Skin of body (tissue), 2 donors: ENCODE data around the gene USP6NL. TPM values are rescaled to one million over a fixed set of nuclear protein-coding genes. Genes with fewer than 3 reads are reported as not detected.
A peak's percentile ranks its signal among the peaks of the same experiment; 100 is the strongest.

Experiments
- DNase-seq: peaks from one replicate; lab custom pipeline; 2025; lab: John Stamatoyannopoulos, UW
- total RNA-seq: library from RNA; depleted of rRNA; stranded (reverse); fragments of >200 nt; gene quantifications from one replicate; pipeline ENCODE4 v1.2.3, GENCODE V29; 2014

USP6NL gene
- total RNA-seq, 1 donor from 2014 or later = 23.6 TPM

DNA sequence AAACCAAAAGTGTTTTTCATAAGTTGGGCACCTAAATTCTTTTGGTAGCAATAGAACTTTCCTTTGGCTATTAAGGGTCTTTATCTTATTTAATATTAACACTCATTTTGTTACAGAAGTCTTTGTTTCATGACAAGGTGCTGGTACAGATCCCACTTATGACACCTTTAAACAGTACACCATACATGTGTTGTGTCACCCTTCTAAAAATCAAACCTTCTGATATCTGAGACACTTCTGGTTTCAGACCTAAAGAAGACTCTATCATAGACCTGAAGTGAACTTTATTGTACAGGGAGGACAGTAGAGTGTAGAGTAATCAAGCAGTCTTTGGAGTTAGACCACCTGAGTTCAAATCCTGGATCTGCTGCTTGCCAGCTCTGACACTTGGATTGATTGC is 5.8 kb upstream of the USP6NL start:
- no peak for DNase-seq

DNA sequence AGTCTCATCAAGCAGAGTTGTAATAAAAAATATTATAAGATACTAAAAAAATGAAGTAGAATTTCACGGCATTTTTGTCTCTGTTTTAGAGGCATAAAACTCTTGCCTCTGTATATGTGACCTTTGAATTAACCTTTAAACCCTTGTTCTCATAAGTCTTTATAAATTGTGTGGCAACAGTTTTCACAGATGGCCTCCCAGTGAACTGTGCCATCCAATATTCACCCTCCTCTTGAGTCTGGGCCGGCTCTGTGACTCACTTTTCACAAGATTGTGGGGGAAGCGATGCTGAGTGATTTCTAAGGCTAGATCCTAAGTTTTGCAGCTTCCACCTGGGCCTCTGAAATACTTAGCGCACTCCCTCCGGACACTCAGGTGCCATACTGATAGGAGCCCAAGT is 4.6 kb upstream of the USP6NL start:
- DNase-seq = no peak

GRCh38 chr10:11615396-11615795 is 3.9 kb upstream of the USP6NL start:
- no peak for DNase-seq

DNA sequence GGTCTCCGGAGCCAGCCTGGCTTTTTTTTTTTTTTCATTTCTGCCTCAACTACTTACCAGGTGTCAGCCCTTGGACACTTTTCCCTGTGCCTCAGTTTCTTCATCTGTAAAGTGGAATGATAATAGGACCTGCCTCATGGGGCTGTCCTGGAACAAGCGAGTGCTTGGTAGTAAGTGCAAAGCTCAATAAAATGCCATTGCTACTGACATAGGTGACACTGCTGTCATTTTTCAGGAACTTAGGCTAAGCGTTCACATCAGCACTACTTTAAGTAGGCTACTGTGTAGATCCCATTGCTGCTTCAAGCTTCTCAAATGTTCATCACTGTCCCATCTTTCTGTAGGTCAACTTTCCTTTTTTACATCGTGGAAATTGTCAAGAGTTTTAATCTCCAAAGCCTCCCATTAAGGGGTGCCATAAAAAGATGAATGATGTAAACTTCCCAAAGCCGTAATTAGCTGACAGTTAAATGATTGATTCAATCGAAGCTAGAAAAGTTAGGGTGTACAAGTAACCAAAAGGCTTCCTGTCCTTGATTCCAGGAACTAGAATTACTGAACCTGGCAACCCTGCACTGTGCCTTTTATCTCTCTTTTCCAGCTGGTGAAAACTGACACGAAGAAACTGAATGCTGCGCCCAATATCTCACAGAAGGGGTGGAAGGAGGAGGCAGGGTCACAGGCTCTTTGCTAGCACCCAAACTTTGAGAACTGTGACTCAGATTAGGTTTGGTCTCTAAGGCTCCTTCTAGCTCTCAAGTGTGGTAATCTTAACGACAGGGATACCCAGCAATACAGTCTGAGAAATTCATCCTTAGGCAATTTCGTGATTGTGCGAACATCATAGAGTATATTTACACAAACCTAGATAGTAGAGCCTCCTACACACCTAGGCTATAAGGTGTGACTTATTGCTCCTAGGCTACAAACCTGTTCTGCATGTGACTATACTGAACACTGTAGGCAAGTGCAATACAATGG is 861 bp upstream of the USP6NL start:
- peak; percentile 44 for DNase-seq

DNA sequence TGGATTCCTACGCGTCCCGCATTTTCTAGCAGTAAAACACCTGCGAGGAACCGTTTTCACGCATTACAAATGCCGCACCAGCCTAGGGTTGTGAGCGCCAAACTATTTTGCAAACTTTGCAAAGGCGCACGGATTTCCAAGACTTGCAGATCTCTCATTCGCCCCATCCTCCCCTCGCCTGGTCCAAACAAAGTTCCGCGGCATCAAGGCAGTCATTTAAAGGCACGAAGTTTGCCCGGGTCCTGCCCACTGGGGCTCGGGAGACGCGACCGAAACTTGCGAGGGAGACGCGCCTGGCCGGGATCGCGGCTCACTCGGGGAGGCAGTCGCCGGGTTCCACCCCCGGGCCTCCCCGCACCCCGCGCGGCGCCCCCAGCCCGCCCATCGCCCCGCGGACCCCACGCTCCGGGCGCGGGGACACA is 613 bp downstream of the USP6NL start:
- DNase-seq = no peak

- no peak for DNase-seq
These were observed 1.2 kb downstream of the USP6NL start for GRCh38 chr10:11610166-11610825.

DNA sequence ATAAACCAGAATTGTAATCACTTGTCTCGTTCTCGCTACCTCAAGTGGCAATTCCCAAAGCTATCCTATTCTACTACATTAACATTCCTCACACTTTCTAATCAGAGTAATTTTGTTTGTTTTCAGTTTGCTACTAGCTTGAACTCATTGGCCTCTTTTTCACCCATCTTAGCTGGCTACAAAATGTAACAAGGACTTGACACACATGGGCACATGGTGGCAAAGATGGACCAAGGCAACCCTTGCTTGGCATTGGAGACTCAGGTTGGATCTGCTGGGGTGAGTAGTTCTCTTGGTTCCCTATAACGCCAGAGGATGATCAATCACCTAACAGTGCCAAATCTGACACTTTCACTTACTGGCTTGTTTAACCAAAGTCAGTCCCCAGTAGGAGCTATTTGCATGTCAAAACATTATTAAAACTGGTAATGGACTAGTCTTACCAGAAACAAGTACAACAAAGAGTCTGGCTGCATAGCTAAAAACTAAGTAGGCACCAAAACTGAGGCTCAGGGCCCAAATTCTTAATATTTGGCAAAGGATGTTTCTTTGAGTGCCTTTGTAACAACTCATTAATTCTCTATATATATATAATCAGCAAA is 1.9 kb downstream of the USP6NL start:
- no peak for DNase-seq

- DNase-seq = no peak
These were observed 2.4 kb downstream of the USP6NL start for GRCh38 chr10:11609052-11609451.

DNA sequence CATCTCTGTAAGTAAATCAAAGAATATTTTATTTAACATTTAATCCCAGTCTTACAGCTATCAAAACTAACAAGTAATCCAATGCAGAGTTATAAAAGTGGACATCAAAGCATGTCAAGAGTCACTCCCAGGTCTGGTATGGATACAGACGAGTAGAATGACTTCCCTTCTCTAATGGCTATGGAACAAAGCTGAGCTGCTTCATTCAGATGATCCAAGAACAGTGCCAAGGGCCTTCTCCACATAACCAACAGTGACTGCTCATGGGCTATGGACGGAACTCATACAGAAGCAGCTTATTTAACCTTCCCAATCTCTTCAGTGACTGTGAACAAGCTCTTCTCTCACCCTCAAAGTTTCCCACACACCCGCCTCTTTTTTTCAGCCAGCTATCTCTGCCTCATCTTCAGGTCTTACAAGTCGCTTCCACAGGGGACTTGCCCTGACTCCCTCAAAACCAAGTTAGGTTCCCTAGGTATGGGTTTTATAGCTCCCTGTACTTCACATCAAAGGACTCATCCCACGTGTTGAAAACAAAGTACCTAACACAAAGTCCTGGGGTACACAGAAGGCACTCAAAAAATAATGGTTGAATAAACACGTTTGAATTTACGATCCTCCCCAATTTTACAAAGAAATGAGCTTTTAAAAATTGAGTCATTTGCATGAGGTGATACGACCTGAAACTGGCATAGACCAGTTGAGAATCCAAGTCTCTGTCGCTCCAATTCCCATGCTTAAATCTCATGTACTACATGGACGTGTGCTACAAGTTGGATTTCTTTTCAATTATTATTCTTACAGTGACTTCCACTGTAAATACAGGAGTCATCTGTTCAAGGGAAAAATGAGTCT is 3.1 kb downstream of the USP6NL start:
- DNase-seq = no peak

DNA sequence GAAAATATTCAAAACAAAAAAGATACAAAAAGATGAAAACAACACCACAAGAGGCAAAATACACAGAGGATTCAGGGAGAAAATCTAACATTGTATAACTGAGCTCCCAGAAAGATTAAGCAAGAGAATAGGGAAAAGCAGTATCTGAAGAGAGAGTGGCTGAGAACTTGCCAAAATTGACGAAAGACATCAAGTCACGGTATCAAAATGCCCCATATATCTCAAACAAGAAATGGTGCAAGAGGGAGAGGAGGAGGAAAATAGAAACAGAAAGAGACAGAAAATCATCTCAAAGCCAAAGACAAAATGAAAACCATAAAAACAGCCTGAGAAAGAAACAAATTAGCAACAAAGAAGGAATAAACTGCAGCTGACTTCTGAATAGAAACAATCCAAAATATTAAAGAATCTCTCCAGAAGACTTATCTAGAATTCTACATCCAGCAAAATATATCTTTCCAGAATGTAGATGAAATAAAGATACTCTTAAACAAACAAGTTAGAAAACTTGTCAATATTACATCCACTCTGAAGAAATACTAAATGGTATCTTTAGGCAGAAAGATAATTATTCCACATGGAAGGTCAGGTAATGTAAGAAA is 5.5 kb downstream of the USP6NL start:
- DNase-seq = no peak

DNA sequence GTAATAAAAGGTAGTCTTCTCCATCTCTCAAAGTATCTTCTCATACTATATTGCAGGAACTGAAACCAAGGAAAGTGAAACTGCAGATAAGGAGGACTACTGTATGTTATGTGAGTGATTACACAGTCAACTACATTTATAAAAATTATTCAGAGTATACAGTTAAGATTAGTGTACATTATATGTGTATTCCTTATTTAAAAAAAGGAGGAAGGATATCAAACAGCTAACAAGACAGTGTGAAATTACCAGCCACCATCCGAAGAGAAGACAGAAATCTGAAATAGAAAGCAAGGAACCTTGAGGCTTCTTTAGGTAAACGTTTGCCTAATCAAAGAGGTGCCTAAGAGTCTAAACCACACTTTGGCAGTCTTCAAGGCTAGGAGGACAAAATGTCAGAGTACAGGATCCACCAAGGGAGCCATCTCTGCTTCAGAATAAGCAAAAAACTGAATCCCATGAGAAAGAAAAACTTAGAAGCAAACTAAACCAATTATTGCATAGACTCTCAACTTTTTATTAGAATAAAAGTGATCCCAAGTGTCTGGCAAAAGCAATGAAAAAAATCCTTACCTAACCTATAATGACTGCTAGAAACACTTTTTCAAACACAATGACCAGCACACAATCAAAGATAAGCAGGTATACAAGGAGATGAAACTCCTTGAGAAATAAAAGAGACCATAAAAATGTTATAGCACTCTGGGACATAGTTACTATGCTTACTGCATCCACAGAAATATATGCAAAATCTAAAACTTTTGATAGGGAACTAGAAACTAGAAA is 6.4 kb downstream of the USP6NL start:
- no peak for DNase-seq

DNA sequence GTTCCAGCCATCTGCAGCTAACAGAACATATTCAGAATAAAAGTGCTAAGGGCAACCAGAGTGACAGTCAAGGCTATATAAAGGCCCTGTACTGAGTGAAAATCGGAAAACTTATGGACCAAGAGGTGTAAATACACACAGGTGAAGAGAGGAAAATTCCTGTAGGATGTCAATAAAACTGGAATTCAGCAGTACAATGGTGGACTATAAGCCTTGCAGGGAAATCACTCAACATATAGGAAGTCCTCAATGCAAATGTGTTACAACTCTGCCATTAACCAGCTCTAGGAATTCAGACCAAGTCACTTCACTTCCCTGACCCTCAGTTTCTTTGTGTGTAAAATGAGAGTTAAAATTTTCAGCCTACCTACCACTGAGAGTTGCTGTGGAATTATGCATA is 7.7 kb downstream of the USP6NL start:
- DNase-seq = no peak

GRCh38 chr10:11602919-11603523 is 8.4 kb downstream of the USP6NL start:
- no peak for DNase-seq

DNA sequence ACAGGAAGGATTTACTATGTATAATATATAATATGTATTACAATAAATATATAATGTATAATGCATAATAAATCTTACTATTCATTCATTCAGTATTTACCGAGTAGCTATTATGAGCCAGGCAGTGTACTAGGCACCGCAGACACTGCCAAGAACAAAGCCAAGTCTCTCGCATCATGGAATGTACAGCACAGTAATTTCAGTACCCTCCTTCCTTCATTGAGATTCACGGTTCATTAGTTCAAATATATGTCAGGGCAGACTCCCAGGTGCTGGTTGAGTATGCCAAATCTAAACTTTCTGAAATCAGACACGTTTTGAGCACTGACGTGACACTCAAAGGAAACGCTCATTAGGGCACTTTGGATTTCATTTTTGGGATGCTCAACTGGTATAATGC is 9.1 kb downstream of the USP6NL start:
- no peak for DNase-seq

DNA sequence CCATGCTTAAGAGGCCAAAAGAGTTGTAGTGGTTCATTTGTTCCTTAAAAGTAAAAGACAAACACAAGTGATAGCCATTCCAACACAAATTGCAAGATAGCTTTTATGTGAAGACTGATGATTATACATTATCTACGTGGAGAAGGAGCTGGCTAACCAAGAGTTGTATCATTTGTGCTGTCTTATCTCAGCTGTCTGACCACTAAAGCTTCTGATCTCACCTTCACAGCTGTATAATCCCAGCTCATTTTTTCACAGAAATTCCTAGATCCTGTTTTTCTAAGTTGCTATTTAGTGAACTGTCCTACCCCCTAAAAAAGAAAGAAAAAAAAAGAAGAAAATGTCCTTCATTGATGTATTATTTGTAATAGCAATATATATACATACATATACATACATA is 9.8 kb downstream of the USP6NL start:
- no peak for DNase-seq

DNA sequence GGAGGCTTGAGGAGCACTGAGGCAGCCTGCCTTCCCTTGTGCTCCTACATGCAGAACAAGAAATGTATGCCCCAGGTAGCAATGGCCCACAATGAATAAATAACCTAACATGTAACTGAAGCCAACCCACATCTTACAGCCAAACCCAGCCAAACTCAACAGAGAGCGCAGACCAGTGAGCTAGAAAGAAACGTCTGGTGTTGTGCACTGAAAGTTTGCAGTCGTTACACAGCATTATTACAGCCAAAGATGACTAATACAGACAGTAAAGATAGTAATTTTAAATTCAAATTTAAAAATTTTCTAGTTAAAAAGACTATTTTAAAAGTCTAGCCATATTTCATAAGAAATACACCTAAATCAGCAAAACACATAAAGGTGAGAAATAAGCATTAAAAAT is 11.2 kb downstream of the USP6NL start:
- DNase-seq = no peak

DNA sequence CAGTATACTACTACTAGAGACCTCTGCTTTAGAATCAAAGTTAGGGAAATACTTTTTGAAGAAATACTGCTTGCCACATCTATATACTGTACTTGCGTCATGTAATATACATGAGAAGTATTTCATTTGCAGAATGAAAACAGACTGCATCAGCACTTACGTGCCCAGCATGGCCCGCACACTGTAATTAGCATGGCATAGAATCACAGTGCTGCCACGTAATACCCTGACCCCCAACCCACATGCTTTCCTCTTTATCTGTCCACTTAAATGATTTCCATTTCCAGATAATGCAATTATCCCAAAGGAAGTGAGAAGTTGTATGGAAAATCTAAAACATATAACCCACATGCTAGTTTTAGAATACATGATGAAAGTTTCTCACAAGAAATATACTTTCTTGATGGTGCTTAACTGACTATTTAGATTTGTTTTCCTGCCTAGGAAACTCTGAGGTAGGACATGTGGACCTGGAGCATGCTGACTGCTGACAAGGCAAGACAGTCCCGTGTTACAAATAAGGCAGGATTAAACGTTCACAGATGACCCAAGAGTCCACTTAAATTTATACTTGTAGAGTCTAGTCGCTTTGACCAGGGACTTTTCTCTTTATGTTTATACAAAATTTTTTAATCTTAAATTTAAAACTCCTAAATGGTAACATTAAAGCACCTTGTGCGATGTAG is 12.6 kb downstream of the USP6NL start:
- DNase-seq = no peak

DNA sequence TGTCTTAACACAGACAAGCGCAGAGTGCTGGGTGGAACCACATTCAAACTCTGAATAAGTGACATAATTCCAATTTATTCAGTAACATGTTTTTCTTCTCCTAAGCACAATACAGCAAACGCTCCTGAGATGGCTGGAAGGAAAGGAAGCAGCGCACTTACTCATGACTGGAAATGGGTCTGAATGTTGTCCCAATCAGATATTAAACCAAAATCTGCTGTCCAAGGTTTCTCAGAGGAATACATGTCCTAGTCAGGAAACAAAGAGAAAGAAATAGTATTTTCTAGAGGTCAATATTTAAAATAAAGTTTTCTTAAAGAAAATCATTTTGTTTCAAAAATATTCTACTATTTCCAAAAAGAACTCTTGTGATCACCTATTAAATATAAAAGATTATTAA is 14.0 kb downstream of the USP6NL start:
- DNase-seq = no peak

- DNase-seq = no peak
These were observed 16.1 kb downstream of the USP6NL start for GRCh38 chr10:11595395-11595692.
